Body of pancreas (tissue), 4 donors: ENCODE data around the gene GRHL3. TPM values are rescaled to one million over a fixed set of nuclear protein-coding genes. Genes with fewer than 3 reads are reported as not detected.

Experiments used
- ATAC-seq: fragments of 150-250 bp; one replicate; pipeline ENCODE4 v1.9.1; 2016
- DNase-seq, 4 donors: peaks; one replicate each; pipeline ENCODE4 v3.0.0-alpha.2; 2019
- H3K27ac ChIP-seq, 4 donors: fragments of 200-600 bp; sonication (generic); 1 replicate in 3 of 4; 2 replicates in 1 of 4; pipeline versions ENCODE4 v1.5.1 to v1.6.1; 2016 to 2019; ENCODE audit warnings: mild to moderate bottlenecking in 1 of 4, mixed read lengths in 1 of 4, moderate library complexity in 1 of 4
- H3K27me3 ChIP-seq, 2 donors: fragments of 200-600 bp; sonication (generic); one replicate each; pipeline ENCODE4 v1.6.0; 2016; ENCODE audit warnings: mild to moderate bottlenecking in 1 of 2
- H3K36me3 ChIP-seq, 2 donors: fragments of 200-600 bp; sonication (generic); replicated peaks in 1 of 2; 2 replicates each; pipeline ENCODE4 v1.5.1; 2016; ENCODE audit warnings: low read depth in 2 of 2; ENCODE audit not compliant: insufficient read depth in 1 of 2
- H3K4me1 ChIP-seq: fragments of 200-600 bp; sonication (generic); one replicate; pipeline ENCODE4 v1.6.0; 2016
- H3K4me3 ChIP-seq, 2 donors: fragments of 200-600 bp; sonication (generic); 1 replicate in 1 of 2; 2 replicates in 1 of 2; pipeline ENCODE4 v1.5.1; 2016 to 2019
- H3K9me3 ChIP-seq, 3 donors: fragments of 200-600 bp; sonication (generic); 1 replicate in 2 of 3; 2 replicates in 1 of 3; pipeline ENCODE4 v1.5.1; 2016
- CTCF ChIP-seq, 7 experiments: fragments of 450-650 bp in 4 of 7; fragments of 200-600 bp in 3 of 7; sonication (generic) in 3 of 7; IDR thresholded peaks; one replicate each; pipeline ENCODE4 v1.5.1; 2016 to 2019; ENCODE audit warnings: antibody characterized with exemption in 7 of 7
- POLR2A ChIP-seq, 3 donors: fragments of 450-650 bp; IDR thresholded peaks; one replicate each; pipeline ENCODE4 v1.6.1; 2016; ENCODE audit warnings: antibody characterized with exemption in 3 of 3, mild to moderate bottlenecking in 2 of 3
- WGBS, 2 donors: methylation state at CpG; one replicate each; pipeline ENCODE4 v1.1.5; 2017; 5-methylcytosine and 5-hydroxymethylcytosine counted together
- intact Hi-C: fragments of 100-400 bp; cut with DNase I; formaldehyde crosslinking; loops from one replicate; pipeline ENCODE4 v1.15.1; 2023
- total RNA-seq, 2 donors: library from RNA; depleted of rRNA; stranded (reverse); fragments of >200 nt; gene quantifications; one replicate each; pipeline ENCODE4 v1.1.0, GENCODE V29; 2016

Gene GRHL3
- total RNA-seq, 2 donors from 2014 or later: not detected

- no peak overlapping the region for H3K4me3 ChIP-seq
- no peak overlapping the region for H3K27ac ChIP-seq
- DNase-seq (no peak), ATAC-seq (no peak)
- H3K36me3 ChIP-seq: no peaks in the 10 kb centered on the region
- intact Hi-C loops: no loop called here
- H3K27me3 ChIP-seq: no peaks in the 10 kb centered on the region
- H3K4me1 ChIP-seq: peaks cover 14% of the 10 kb centered on the region
- no peaks in the 10 kb centered on the region for H3K9me3 ChIP-seq
- TF ChIP-seq CTCF (IDR thresholded peaks at IDR 0.05) (peak in 1 of 7 experiments; percentile 4), POLR2A (IDR thresholded peaks at IDR 0.05) (no peak)
- WGBS, 2 donors: 86 to 94% methylated on average over 4 of the region's 4 CpGs
Observed at GRCh38 chr1:24392604-24392946, 73.4 kb downstream of the GRHL3 start.

GRCh38 chr1:24392982-24393650 lies 74.0 kb downstream of the GRHL3 start:
- no peaks in the 10 kb centered on the region for H3K27me3 ChIP-seq
- H3K27ac ChIP-seq: no peak overlapping the region
- DNase-seq (no peak), ATAC-seq (no peak)
- H3K4me3 ChIP-seq: no peak overlapping the region
- intact Hi-C loops: no loop called here
- H3K36me3 ChIP-seq: no peaks in the 10 kb centered on the region
- H3K9me3 ChIP-seq: no peaks in the 10 kb centered on the region
- peaks cover 12% of the 10 kb centered on the region for H3K4me1 ChIP-seq
- 78 to 87% methylated on average over 4 of the region's 4 CpGs for WGBS, 2 donors
- TF ChIP-seq POLR2A (IDR thresholded peaks at IDR 0.05) (no peak), CTCF (IDR thresholded peaks at IDR 0.05) (no peak)

GRCh38 chr1:24393892-24394291 lies 74.7 kb downstream of the GRHL3 start:
- 85 to 87% methylated on average over 6 of the region's 6 CpGs for WGBS, 2 donors
- H3K4me1 ChIP-seq: peaks cover 12% of the 10 kb centered on the region
- H3K9me3 ChIP-seq: no peaks in the 10 kb centered on the region
- no peak overlapping the region for H3K27ac ChIP-seq
- DNase-seq (no peak), ATAC-seq (no peak)
- TF ChIP-seq CTCF (IDR thresholded peaks at IDR 0.05) (no peak), POLR2A (IDR thresholded peaks at IDR 0.05) (no peak)
- intact Hi-C loops: no loop called here
- H3K4me3 ChIP-seq: no peak overlapping the region
- no peaks in the 10 kb centered on the region for H3K27me3 ChIP-seq
- H3K36me3 ChIP-seq: no peaks in the 10 kb centered on the region

- ATAC-seq (no peak), DNase-seq (no peak)
- TF ChIP-seq POLR2A (IDR thresholded peaks at IDR 0.05) (no peak), CTCF (IDR thresholded peaks at IDR 0.05) (no peak)
- H3K36me3 ChIP-seq: no peaks in the 10 kb centered on the region
- no peaks in the 10 kb centered on the region for H3K9me3 ChIP-seq
- 17 to 21% methylated on average over 1 of the region's 1 CpG for WGBS, 2 donors
- no peaks in the 10 kb centered on the region for H3K4me1 ChIP-seq
- no peak overlapping the region for H3K27ac ChIP-seq
- no peaks in the 10 kb centered on the region for H3K27me3 ChIP-seq
- no peak overlapping the region for H3K4me3 ChIP-seq
- intact Hi-C loops: no loop called here
Observed at GRCh38 chr1:24400065-24400464, 80.9 kb downstream of the GRHL3 start.

- H3K36me3 ChIP-seq: no peaks in the 10 kb centered on the region
- no peak overlapping the region for H3K27ac ChIP-seq
- H3K27me3 ChIP-seq: no peaks in the 10 kb centered on the region
- no peak overlapping the region for H3K4me3 ChIP-seq
- WGBS, 2 donors: 82 to 83% methylated on average over 4 of the region's 4 CpGs
- ATAC-seq (no peak), DNase-seq (no peak)
- no peaks in the 10 kb centered on the region for H3K4me1 ChIP-seq
- intact Hi-C loops: no loop called here
- no peaks in the 10 kb centered on the region for H3K9me3 ChIP-seq
- TF ChIP-seq CTCF (IDR thresholded peaks at IDR 0.05) (no peak), POLR2A (IDR thresholded peaks at IDR 0.05) (no peak)
Observed at GRCh38 chr1:24403806-24404205, 84.6 kb downstream of the GRHL3 start.
